Left renal pelvis (tissue), 4 donors: Measurements from ENCODE around the gene LRRC17. TPM values are rescaled to one million over a fixed set of nuclear protein-coding genes. Genes with fewer than 3 reads are reported as not detected.
"Not testable (repeated sequence)": the region's sequence is repeated elsewhere in the genome, so short reads cannot be mapped to it uniquely, and the experiment has no call there.

ENCODE experiments used
- DNase-seq, 4 donors: peaks; one replicate each; pipeline ENCODE4 v3.0.0-alpha.2; 2013; ENCODE audit warnings: low read depth in 4 of 4, low spot score in 3 of 4
- polyA plus RNA-seq, 4 donors: library from polyadenylated mRNA; unstranded; fragments of 120-200 nt; gene quantifications; one replicate each; pipeline ENCODE4 v1.2.1, GENCODE V29; 2013; ENCODE audit not compliant: insufficient read length in 4 of 4

Gene LRRC17
- polyA plus RNA-seq, 4 donors, result 64.3 to 181 (median 104) TPM

DNA sequence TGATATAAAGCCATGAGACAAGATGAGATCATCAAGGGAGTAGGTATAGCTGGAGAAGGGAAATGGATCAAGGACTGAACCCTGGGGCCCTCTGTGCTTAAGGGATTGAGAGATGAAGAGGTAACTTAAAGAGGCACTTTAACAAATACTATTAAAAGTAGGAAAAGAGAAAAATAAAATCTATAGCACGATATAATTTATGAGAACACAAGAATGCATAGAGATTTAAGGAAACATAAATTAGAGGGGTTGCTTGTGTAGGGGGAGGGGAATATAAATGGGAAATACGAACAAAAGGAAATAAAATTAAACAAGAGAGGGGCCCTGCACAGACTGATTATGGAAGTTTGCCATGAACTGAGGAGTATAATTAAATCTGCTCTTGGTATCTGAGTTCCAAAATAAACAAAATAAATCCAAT, 15.6 kb upstream of the LRRC17 start:
- peak in 1 of 4 donors; percentile 52 for DNase-seq

DNA sequence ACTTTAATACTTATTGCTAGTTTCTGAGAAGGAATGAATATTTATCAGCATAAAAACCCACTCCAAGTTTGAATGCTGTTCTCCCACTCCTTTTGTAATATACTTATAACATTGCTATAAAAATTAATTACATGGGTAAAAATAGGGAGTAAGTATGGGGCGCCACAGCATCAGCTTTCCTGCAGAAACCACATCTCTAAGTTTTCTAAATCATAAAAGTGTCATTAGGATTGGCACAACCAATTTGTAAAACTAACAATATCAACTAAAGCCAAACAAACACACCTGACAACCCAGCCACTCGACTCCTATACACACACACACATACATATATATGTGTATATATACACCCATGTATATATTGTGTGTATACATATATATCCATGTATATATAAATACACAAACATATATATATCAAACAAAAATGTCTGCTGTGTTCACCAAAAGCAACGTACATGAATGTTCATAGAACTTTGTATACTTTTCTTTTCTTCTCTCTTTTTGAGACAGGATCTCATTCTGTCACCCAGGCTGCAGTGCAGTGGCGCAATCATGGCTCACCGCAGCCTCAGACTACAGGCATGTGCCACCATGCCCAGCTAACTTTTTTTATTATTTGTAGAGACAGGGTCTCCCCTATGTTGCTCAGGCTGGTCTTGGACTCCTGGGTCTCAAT, 14.8 kb upstream of the LRRC17 start:
- no peak for DNase-seq

- DNase-seq, result no peak
These were observed 14.3 kb upstream of the LRRC17 start for GRCh38 chr7:102898532-102898859.

GRCh38 chr7:102902052-102902451, 10.7 kb upstream of the LRRC17 start:
- DNase-seq, result not testable (repeated sequence)

DNA sequence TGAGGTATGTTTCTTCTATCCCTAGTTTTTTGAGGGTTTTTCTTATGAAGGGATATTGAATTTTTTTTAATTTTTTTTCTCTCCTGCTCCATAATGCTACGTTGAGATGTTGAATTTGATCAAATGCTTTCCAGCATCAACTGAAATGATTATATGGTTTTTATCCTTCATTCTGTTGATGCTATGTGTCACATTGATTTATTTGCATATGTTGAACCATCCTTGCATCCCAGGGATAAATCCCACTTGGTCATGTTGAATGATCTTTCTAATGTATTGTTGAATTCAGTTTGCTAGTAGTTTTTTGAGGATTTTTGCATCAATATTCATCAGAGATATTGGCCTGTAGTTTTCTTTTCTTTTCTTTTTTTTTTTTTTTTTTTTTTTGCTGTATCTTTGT, 9.2 kb upstream of the LRRC17 start:
- not testable (repeated sequence) for DNase-seq

GRCh38 chr7:102908676-102909075, 4.1 kb upstream of the LRRC17 start:
- no peak for DNase-seq

- no peak for DNase-seq
These were observed 1.0 kb downstream of the LRRC17 start for GRCh38 chr7:102913826-102914225.

GRCh38 chr7:102914585-102914984, 1.8 kb downstream of the LRRC17 start:
- DNase-seq, result peak in 1 of 4 donors; percentile 51

DNA sequence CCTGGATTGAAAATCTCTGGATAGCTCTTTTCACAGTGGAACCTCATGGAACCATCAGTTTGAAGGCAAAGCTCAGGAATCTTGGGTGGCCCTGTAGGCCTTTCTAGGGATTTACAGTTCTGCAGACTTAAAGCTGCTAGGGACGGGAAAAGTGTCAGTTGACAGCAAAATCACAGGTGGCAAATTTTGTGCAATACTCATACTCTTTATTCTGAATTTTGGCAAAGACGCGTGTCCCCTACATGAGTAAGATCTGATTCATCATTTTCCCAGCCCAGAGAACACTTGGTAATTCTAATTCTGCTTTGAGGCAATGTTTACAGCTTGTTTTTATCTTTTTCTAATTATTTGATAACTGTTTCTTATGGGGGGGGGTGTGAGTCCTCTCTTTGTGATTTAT, 3.6 kb downstream of the LRRC17 start:
- DNase-seq, result no peak

DNA sequence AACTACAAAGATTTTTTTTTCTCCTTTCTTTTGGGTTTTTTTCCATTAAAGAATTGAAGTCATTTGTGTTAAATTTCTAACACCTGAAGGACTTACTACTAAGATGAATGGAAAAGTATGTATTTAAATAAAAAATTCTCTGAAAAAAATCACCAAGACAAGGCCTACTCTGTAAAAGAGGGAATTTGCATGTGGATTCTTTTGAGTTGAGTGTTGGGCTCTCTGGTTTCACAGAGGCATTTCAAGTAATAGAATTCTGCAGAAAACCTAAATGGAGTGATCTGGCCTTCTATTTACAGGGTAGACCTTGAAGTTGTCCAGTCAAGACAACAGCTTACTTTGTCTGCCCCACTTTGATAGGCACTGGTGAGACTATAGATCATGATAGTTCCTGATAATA, 4.1 kb downstream of the LRRC17 start:
- DNase-seq, result no peak

- no peak for DNase-seq
These were observed 4.9 kb downstream of the LRRC17 start for GRCh38 chr7:102917436-102918353.

- DNase-seq, result no peak
These were observed 6.0 kb downstream of the LRRC17 start for GRCh38 chr7:102918845-102919244.

DNA sequence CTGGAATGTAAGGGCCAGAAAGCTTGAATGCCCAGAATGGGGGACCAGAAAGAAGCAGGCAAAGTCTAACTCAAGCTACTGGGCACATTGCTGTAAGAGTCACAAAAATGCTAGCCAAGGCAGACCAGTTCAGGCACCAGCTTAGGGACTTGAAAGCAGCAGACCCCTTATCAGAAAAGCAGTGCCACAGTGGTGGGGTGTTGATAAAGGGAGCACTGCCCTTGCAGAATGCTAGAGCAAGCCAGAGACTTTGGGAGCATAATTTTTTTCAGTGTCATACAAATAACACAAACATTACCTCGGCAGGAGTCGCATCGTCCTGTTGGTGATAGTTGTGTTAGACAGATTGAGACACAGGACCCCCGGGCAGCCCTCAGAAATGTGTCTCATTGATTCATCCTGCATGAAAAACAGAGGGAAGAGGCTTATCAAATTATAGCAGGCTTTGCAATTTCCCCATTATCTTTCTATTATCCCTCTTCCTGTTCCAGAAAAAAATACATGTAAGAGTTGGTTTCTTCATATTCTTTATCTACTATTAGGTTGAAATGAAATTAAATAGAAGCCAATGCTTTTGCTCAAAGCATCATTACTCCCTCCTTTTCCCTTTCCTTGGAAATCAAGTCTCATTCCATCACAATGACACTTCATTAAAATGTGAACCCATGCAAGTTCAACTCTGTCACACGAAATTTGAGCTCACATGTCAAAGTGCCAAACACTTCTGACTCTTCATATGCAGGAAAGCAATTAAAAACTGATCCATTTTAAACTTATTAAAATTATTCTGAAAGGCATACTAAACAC, 13.4 kb downstream of the LRRC17 start:
- DNase-seq, result no peak

- DNase-seq, result no peak
These were observed 14.0 kb downstream of the LRRC17 start for GRCh38 chr7:102926783-102927140.

DNA sequence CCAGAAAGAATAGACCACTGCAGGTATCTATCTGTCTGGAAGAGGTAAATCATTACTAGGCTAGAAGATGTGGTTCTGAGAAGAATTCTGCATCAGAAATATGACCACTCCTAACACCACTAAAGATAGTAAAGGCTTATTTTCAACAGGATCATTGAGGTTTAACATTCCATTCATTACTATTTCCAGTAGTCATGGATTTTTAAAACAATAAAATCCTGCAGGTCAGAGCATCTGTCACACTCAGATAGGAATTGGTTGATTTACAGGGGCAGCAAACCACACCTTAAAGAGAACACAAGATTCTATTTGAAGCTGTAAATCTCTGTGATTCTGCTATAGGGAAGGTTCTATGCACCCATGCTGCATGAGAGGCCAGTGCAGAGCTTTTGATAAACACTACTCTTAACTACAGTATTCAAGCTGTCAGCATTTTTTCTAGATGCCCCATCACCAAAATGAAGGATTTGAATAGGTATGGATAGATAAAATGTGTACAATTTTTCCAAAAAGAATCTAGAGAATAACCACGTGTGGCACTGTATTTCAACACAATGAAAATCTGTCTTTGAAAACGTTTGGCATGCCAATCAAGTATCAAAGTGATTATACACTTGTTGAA, 14.6 kb downstream of the LRRC17 start:
- no peak for DNase-seq

- no peak for DNase-seq
These were observed 19.0 kb downstream of the LRRC17 start for GRCh38 chr7:102931757-102932156.

DNA sequence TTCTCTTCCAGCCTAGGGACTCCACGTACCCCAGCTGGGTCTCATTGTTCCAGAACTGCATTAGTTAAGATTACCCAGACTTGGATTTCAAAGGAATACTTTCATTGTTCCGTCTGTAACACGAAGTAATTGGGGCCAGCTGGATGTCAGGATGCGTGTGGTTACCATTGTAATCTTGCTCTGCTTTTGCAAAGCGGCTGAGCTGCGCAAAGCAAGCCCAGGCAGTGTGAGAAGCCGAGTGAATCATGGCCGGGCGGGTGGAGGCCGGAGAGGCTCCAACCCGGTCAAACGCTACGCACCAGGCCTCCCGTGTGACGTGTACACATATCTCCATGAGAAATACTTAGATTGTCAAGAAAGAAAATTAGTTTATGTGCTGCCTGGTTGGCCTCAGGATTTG, 21.0 kb downstream of the LRRC17 start:
- DNase-seq, result peak; percentile 68 to 71 (median 68)

- DNase-seq, result no peak
These were observed 21.4 kb downstream of the LRRC17 start for GRCh38 chr7:102934239-102934638.

- DNase-seq, result no peak
These were observed 21.9 kb downstream of the LRRC17 start for GRCh38 chr7:102934701-102935100.

DNA sequence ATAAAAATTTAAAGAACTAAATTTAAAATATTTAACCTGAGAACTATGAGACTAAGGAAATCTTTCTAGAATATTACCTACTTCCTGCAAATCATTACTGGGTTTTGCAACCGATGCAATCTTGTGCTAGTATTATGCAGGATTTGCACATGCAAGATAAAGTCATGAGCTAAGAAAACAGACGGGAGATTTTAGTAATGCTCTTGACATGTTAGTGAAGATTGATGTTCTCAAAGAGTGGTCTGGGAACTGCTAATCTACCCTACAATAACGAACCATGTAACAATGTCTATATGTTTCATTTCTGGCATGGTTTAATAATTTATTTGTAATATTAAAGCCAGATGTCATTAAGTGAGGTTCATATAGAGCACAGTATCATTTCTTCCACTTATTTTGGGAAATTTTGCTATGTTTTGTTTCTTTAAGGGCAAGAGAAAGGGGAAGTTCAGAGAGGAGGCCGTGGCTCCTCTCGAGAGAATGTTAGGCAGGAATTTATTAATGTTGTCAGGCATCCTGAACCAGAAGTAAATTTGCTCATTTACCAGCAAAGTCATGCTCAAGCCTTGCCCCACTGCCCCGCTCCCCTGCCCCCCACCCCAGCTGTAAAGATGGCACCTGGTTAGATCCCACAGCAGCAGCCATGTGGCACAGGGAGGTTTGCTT, 22.8 kb downstream of the LRRC17 start:
- DNase-seq, result no peak
